Activated T-helper 1 cell treated with anti-CD3 and anti-CD28 coated beads, Interleukin-12 subunit alpha, Interleukin-12 subunit beta, Interleukin-2, Interleukin-4 antibody, amounts not matched to agents 30 ng/mL and 10 ng/mL and 1 ng/mL, durations not matched to agents 14 hours and 24 hours and 36 hours (primary cell): ENCODE results near the gene AFTPH. TPM values are rescaled to one million over a fixed set of nuclear protein-coding genes. Genes with fewer than 3 reads are reported as not detected.

Experiments
- DNase-seq: peaks from one replicate; pipeline ENCODE4 v3.0.0; 2021; ENCODE audit warnings: low spot score
- H3K27ac Mint-ChIP-seq: one replicate; pipeline ENCODE4 v1.8.0; 2021; ENCODE audit warnings: mild to moderate bottlenecking, mixed read lengths
- H3K27me3 Mint-ChIP-seq: one replicate; pipeline ENCODE4 v1.8.0; 2022; ENCODE audit warnings: mild to moderate bottlenecking, moderate library complexity, mixed read lengths; ENCODE audit not compliant: insufficient read depth
- H3K36me3 Mint-ChIP-seq: one replicate; pipeline ENCODE4 v1.8.0; 2021; ENCODE audit warnings: low read depth, mixed read lengths
- H3K4me1 Mint-ChIP-seq: one replicate; pipeline ENCODE4 v1.8.0; 2021; ENCODE audit warnings: low read depth, mixed read lengths
- H3K4me3 Mint-ChIP-seq: one replicate; pipeline ENCODE4 v1.8.0; 2021; ENCODE audit warnings: mild to moderate bottlenecking, moderate library complexity, mixed read lengths
- H3K9me3 Mint-ChIP-seq: one replicate; pipeline ENCODE4 v1.8.0; 2021; ENCODE audit warnings: mixed read lengths
- intact Hi-C: fragments of 100-400 bp; cut with micrococcal nuclease; formaldehyde crosslinking; loops from one replicate; pipeline ENCODE4 v1.15.1; 2024
- total RNA-seq: library from RNA; stranded (reverse); gene quantifications from 2 replicates; pipeline ENCODE4 v1.2.3, GENCODE V29; 2022

Gene AFTPH, protein sequence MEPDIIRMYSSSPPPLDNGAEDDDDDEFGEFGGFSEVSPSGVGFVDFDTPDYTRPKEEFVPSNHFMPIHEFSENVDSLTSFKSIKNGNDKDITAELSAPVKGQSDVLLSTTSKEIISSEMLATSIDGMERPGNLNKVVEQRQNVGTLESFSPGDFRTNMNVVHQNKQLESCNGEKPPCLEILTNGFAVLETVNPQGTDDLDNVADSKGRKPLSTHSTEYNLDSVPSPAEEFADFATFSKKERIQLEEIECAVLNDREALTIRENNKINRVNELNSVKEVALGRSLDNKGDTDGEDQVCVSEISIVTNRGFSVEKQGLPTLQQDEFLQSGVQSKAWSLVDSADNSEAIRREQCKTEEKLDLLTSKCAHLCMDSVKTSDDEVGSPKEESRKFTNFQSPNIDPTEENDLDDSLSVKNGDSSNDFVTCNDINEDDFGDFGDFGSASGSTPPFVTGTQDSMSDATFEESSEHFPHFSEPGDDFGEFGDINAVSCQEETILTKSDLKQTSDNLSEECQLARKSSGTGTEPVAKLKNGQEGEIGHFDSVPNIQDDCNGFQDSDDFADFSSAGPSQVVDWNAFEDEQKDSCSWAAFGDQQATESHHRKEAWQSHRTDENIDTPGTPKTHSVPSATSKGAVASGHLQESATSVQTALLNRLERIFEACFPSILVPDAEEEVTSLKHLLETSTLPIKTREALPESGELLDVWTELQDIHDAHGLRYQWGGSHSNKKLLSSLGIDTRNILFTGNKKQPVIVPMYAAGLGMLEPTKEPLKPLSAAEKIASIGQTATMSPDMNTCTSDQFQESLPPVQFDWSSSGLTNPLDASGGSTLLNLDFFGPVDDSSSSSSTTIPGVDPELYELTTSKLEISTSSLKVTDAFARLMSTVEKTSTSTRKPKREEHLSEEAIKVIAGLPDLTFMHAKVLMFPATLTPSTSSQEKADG
- 42.4 and 43.4 TPM in 2 replicates for total RNA-seq

DNA sequence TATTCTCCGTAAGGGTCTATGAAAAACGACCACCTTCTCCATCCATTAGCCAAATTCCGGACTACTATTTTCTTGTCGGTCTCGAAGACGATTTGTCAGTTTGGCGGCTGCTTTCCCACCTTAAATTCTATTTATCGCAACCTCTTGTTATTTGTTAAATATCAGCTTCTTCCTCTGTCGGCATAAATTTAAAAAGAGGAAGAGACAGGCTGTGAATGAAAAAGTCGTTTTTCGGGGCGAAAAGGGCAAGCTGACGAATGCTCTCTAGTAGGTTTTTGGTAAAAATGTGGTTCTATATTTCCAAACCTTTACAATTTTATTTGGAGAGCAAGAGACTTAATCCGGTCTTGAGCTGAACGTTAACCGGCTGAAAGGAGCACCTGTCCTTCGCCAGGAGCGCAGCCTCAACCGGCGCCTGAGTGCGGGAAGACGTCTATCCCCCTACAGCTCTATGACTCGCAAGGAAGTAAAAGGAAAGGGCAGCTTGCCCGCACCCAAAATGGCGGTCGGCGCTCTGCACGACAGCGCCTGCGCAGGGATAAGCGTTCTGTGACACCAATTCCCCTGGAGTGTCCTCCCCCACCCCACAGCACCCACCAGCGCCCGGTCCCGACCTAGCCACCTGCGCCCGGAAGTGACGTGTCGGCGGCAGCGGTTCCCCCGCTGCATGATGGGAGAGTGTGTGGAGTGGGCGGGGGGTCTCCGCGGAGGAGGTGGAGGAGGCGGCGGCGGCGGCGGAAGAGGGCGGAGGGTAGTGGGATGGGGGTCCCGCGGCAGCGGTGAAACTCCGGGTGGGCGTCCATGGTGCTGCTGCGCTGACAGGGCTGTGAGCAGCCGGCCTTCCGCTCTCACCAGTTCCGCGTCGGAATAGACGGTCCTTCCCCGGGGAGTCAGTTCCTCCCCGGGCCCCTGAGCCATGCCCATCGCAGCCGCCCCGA is at the start of gene AFTPH:
Gene AFTPH, plus strand, starts transcription at position 663 of the 938 bp plus-strand sequence. CDS start 27,147 bp downstream, outside the sequence.
- Mint-ChIP-seq H3K36me3 (peaks cover 20% of the 10 kb centered on the region), H3K9me3 (no peaks in the 10 kb centered on the region), H3K4me3 (peak within 1 kb of the TSS; percentile 99), H3K4me1 (peaks cover 39% of the 10 kb centered on the region), H3K27ac (peak within 1 kb of the TSS; percentile 100), H3K27me3 (peaks cover 2% of the 10 kb centered on the region)
- DNase-seq: peak; percentile 100
- intact Hi-C loops: loop anchor here (1.0 to 5.0 kb wide), 21 partner anchors 15 to 936 kb away; partner anchors contain the start of genes CEP68, MDH1, PELI1 and RAB1A

DNA sequence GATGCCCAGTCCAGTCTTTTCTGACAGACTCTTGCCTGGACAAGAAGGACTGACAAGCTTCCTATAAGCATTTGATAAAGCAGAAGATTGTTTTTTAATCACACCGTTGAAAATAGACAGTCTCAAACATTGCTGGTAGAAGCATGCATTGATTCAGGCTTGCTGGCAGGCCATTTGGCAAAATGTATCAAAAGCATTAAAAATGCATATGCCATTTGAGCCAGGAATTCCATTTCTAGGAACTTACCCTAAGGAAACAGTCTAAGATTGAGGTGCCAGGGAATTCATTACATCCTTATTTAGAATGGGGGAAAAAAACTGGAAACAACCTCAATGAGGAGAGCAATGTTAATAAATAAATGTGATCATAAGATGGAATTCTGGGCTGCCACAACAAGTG is 49.5 kb upstream of the AFTPH start:
- peaks cover 8% of the 10 kb centered on the region for H3K27me3 Mint-ChIP-seq
- no peak for DNase-seq
- peaks cover 25% of the 10 kb centered on the region for H3K4me1 Mint-ChIP-seq
- no peaks in the 10 kb centered on the region for H3K9me3 Mint-ChIP-seq
- H3K27ac Mint-ChIP-seq: no peak overlapping the region
- no peak overlapping the region for H3K4me3 Mint-ChIP-seq
- no peaks in the 10 kb centered on the region for H3K36me3 Mint-ChIP-seq
- intact Hi-C loops: no loop called here

DNA sequence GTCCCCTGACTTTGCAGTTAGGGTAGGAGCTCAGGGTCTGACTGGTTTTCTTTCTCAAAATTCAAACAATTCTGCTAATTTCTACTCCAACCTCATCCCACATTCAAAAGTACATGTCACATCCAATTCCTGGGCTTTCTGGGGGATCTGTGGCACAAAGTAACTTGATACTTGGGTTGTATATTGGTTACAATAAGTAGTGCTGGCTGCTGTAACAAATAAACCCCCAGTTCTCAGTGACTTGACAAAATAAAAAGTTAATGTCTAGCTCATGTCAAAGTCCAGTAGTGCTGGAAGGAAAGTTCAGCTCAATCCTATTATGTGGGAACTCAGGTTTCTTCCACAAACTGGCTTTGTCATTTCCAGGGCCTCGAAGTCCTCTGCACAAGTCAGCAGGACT is 47.1 kb upstream of the AFTPH start:
- H3K4me3 Mint-ChIP-seq: no peak overlapping the region
- no peak for DNase-seq
- no peaks in the 10 kb centered on the region for H3K9me3 Mint-ChIP-seq
- no peaks in the 10 kb centered on the region for H3K36me3 Mint-ChIP-seq
- H3K27ac Mint-ChIP-seq: no peak overlapping the region
- intact Hi-C loops: no loop called here
- H3K27me3 Mint-ChIP-seq: peaks cover 8% of the 10 kb centered on the region
- H3K4me1 Mint-ChIP-seq: peaks cover 27% of the 10 kb centered on the region

DNA sequence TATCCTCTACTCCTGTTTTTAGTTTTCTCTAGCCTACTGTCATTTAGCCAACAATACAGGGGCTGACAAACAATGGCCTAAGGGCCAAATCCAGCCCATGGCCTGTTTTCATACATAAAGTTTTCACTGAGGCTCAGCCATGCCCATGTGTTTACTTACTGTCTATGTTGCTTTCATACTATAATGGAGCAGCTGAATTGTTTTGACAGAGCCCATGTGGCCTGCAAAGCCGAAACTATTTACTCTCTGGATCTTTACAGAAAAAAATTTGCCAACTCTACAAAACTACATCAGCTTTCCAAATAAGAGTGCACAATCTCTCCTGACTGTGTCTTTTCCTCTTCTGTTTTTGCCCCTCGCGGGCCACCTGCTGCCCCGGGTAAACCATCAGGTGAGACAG is 46.1 kb upstream of the AFTPH start:
- intact Hi-C loops: no loop called here
- H3K9me3 Mint-ChIP-seq: no peaks in the 10 kb centered on the region
- peaks cover 27% of the 10 kb centered on the region for H3K4me1 Mint-ChIP-seq
- DNase-seq: no peak
- H3K27me3 Mint-ChIP-seq: peaks cover 6% of the 10 kb centered on the region
- no peak overlapping the region for H3K4me3 Mint-ChIP-seq
- H3K36me3 Mint-ChIP-seq: no peaks in the 10 kb centered on the region
- no peak overlapping the region for H3K27ac Mint-ChIP-seq

DNA sequence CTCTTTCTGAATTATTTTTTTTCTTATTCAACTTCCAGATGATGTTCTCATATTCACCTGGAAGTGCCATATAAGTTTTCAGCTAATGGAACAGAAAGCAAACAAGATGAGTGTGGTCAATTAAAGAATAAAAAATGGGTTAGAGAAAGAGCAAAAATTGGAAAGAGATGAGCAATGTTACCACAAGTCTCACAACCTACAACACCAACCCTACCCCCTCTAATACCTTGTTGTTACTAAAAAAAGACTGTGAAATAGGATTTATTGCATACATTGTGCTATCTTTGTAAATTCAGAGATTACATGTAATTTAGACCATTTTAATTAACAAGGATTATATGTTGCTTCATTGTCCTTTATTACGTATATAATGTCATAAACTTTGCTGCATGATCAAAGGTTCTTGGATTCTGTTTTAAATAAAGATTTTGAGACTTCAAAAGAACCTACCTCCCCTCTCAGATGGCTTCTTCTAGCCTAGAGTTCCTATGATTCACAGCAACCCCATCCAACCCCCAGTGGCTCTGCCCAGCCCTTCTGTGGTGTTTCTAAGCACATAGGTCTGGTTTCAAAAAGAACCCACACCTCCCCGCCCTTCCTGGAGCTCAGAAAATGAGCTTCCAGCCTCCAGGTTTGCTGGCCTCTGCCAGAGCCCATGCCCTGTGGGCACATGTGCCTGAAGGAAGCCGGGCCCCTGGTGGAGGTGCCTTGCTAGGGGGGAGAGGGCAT is 45.5 kb upstream of the AFTPH start:
- intact Hi-C loops: no loop called here
- H3K9me3 Mint-ChIP-seq: no peaks in the 10 kb centered on the region
- DNase-seq: peak; percentile 3
- no peaks in the 10 kb centered on the region for H3K36me3 Mint-ChIP-seq
- H3K4me3 Mint-ChIP-seq: no peak overlapping the region
- H3K27ac Mint-ChIP-seq: peak overlapping the region; percentile 14
- H3K27me3 Mint-ChIP-seq: peaks cover 6% of the 10 kb centered on the region
- H3K4me1 Mint-ChIP-seq: peaks cover 27% of the 10 kb centered on the region

DNA sequence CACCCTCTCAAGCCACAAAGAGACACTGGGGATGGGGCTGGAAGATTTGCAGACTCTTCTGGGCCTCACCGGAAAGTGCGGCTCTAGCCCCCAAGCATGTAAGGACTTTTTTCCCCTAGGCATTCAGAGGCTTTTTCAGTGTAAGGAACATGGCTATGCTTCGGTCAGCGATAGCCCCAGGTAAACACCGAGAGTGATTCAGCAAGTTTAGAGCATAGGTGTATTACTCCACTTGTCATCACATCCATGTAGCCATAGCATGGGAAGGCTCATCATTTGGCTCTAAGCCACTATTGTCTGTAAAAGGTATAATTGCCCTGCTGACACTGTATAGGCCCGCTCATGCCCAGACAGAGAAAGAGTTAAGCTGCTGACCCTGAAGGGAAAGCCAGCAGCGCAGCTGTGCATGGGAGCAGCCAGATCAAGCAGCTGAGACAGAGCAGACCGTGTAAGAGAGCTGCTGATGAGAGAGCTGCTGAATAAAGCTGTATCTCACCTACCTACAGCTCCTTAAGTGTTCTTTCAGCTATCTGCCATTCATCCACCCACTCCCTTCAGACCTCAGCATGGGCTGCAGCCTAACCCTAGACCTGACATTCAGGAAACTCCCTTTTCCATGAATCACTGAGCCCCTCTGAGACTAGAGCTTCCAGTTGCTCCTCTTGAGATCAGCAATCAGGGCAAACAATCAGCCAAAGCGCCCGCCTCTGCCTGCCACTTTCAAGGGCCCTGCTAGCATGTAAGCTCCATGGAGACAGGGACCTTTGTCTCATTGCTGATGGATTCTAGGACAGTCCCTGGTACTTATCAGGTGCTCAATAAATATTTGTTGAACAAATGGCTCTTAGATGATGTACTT is 44.6 kb upstream of the AFTPH start:
- intact Hi-C loops: no loop called here
- Mint-ChIP-seq H3K27me3 (peaks cover 6% of the 10 kb centered on the region), H3K36me3 (no peaks in the 10 kb centered on the region), H3K27ac (peak overlapping the region; percentile 14), H3K4me1 (peaks cover 22% of the 10 kb centered on the region), H3K4me3 (peak overlapping the region; percentile 42), H3K9me3 (no peaks in the 10 kb centered on the region)
- DNase-seq: no peak

DNA sequence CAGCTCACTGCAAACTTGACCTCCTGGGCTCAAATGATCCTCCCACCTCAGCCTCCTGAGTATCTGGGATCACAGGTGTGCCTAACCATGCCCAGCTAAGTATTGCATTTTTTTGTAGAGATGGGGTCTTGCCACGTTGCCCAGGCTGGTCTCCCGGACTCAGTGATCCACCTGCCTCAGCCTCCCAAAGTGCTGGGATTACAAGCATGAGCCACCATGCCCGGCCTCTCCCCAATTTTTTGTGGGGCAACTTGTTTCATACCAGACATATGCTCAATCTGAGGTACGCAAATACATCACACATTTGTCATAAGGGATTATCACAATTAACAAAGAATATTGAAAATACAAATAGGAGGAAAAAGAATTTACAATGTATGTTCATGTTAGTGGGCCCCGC is 42.5 kb upstream of the AFTPH start:
- intact Hi-C loops: no loop called here
- Mint-ChIP-seq H3K9me3 (no peaks in the 10 kb centered on the region), H3K4me1 (peaks cover 20% of the 10 kb centered on the region), H3K27me3 (peaks cover 9% of the 10 kb centered on the region), H3K27ac (no peak overlapping the region), H3K36me3 (no peaks in the 10 kb centered on the region), H3K4me3 (no peak overlapping the region)
- no peak for DNase-seq

DNA sequence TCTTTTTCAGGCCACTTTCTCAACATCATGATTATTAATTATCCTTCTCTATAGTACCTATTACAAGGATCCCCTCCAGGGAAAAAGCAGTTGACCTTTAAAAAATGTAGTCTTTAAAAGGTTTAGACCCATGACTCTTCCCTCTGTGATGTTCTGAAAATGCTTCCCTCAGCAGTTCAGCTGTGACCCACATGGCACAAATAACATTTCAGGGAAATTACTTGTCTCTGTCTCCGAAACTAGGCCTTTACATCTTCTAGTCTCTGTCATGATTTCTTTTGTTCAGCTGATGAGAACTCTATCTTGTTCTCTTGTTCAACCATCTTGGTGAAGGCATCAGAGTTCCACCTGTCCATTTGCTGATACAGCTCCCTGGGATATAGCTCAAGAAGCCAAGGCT is 41.9 kb upstream of the AFTPH start:
- H3K4me1 Mint-ChIP-seq: peaks cover 20% of the 10 kb centered on the region
- DNase-seq: no peak
- H3K27me3 Mint-ChIP-seq: peaks cover 11% of the 10 kb centered on the region
- no peak overlapping the region for H3K4me3 Mint-ChIP-seq
- intact Hi-C loops: no loop called here
- no peak overlapping the region for H3K27ac Mint-ChIP-seq
- no peaks in the 10 kb centered on the region for H3K36me3 Mint-ChIP-seq
- H3K9me3 Mint-ChIP-seq: no peaks in the 10 kb centered on the region

DNA sequence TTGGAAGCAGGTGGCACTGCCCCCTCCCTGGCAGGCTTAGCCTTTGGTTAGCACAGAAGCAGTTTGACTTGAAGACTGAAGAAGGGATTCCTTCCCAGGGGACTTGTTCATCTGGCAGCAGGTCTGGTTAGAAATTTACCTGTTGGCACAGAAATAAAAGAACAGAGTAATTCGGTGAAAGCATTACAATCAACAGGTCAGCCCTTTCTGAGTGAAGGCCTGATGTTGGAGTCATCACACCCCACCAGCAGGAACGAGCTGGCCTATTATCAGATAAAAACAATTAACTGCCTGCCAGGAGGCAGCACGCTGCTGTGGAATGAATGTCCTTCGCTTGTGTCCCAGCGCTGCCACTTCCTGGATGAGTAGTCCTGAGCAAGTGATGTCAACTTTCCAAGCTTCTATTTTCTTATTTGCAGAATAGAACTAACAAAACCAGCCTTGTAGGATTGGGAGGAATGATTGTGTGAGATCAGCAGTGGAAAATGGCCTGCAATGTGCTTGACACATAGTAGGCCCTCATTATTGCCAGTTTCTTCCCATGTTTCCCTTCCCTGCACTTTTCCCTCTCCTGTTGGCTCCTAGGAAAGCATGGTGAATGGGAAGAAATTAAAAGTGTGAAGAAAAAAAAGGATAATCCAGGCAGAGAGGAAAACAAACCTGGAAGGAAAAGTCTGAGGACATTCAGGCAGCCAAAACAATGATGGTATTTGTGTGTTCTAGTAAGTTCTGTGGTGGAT is 41.2 kb upstream of the AFTPH start:
- Mint-ChIP-seq H3K36me3 (no peaks in the 10 kb centered on the region), H3K9me3 (no peaks in the 10 kb centered on the region), H3K27me3 (peaks cover 11% of the 10 kb centered on the region), H3K27ac (no peak overlapping the region), H3K4me1 (peaks cover 20% of the 10 kb centered on the region), H3K4me3 (no peak overlapping the region)
- DNase-seq: no peak
- intact Hi-C loops: no loop called here

DNA sequence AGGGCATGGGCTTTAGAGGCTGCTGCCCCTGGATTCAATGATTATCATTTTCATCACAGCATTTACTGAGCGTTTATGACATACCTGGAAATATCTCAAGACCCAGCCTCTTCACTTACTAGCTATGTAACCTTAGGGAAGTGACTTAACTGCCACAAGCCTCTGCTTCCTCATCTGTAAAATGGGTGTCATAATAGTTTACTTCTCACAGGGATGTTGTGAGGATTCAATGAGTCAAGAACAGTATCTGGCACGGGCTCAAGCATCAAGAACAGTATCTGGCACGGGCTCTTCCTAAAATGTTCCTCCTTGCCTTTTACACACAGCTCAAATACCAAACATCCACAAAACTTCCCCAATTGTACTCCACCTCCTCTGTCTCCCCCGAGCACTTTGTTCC is 38.8 kb upstream of the AFTPH start:
- Mint-ChIP-seq H3K9me3 (no peaks in the 10 kb centered on the region), H3K36me3 (no peaks in the 10 kb centered on the region), H3K27ac (no peak overlapping the region), H3K4me3 (no peak overlapping the region), H3K4me1 (peaks cover 8% of the 10 kb centered on the region), H3K27me3 (peaks cover 16% of the 10 kb centered on the region)
- no peak for DNase-seq
- intact Hi-C loops: loop anchor here (2.0 kb wide), 1 partner anchor 29 kb away; no protein-coding TSS in a partner anchor

DNA sequence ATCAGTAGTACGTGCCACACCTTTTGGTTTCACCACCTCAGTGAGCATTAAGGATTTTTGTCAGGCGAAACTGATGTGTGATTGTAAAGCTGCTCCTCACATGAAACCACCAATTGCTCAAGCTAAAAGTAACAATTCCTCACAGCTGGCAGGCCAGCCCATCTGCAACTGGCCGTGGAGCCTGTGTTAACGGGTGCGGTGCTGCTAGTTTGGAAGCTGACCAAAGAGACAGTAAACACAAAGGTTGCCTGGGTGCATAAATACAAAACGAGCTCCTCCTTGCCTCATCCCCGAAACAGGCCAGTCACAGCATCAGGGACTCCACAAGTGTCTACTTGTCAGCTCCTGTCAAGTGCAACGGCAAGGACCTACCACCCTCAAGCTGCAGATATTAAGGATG is 38.2 kb upstream of the AFTPH start:
- no peaks in the 10 kb centered on the region for H3K9me3 Mint-ChIP-seq
- DNase-seq: no peak
- no peak overlapping the region for H3K27ac Mint-ChIP-seq
- intact Hi-C loops: loop anchor here (2.0 kb wide), 1 partner anchor 29 kb away; no protein-coding TSS in a partner anchor
- H3K27me3 Mint-ChIP-seq: peaks cover 16% of the 10 kb centered on the region
- H3K36me3 Mint-ChIP-seq: no peaks in the 10 kb centered on the region
- no peak overlapping the region for H3K4me3 Mint-ChIP-seq
- peaks cover 8% of the 10 kb centered on the region for H3K4me1 Mint-ChIP-seq
